ENCODE results near the gene ONECUT2.

- no peak for TF ChIP-seq RAD21 (IDR thresholded peaks at IDR 0.05)
- TF ChIP-seq CTCF (IDR thresholded peaks at IDR 0.05; ENCODE audit: low read depth, low read length, missing input control), result no peak
- no peak for TF ChIP-seq YY1 (IDR thresholded peaks at IDR 0.05)
- TF ChIP-seq, protein P1, sequence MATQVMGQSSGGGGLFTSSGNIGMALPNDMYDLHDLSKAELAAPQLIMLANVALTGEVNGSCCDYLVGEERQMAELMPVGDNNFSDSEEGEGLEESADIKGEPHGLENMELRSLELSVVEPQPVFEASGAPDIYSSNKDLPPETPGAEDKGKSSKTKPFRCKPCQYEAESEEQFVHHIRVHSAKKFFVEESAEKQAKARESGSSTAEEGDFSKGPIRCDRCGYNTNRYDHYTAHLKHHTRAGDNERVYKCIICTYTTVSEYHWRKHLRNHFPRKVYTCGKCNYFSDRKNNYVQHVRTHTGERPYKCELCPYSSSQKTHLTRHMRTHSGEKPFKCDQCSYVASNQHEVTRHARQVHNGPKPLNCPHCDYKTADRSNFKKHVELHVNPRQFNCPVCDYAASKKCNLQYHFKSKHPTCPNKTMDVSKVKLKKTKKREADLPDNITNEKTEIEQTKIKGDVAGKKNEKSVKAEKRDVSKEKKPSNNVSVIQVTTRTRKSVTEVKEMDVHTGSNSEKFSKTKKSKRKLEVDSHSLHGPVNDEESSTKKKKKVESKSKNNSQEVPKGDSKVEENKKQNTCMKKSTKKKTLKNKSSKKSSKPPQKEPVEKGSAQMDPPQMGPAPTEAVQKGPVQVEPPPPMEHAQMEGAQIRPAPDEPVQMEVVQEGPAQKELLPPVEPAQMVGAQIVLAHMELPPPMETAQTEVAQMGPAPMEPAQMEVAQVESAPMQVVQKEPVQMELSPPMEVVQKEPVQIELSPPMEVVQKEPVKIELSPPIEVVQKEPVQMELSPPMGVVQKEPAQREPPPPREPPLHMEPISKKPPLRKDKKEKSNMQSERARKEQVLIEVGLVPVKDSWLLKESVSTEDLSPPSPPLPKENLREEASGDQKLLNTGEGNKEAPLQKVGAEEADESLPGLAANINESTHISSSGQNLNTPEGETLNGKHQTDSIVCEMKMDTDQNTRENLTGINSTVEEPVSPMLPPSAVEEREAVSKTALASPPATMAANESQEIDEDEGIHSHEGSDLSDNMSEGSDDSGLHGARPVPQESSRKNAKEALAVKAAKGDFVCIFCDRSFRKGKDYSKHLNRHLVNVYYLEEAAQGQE (IDR thresholded peaks at IDR 0.05), result no peak
- no peak for TF ChIP-seq FOXA1 (IDR thresholded peaks at IDR 0.05)
- no peak for TF ChIP-seq NR2F2 (IDR thresholded peaks at IDR 0.05)
- no peak for TF ChIP-seq GABPA (IDR thresholded peaks at IDR 0.05 in 1 of 2, conservative IDR thresholded peaks at IDR 0.05 in 1 of 2)
- TF ChIP-seq SP1 (IDR thresholded peaks at IDR 0.05), result no peak
- TF ChIP-seq RXRA (IDR thresholded peaks at IDR 0.05), result peak in 1 of 2 donors; percentile 13
- no peak for TF ChIP-seq TAF1 (conservative IDR thresholded peaks at IDR 0.05)
- no peak for TF ChIP-seq JUND (IDR thresholded peaks at IDR 0.05)
These were observed 1.7 kb upstream of the ONECUT2 start for GRCh38 chr18:57433482-57433881.
